H1 (cell line): ENCODE results near the gene NEDD4L. TPM values are rescaled to one million over a fixed set of nuclear protein-coding genes. Genes with fewer than 3 reads are reported as not detected.

Experiments
- CTCF ChIA-PET: fragments of 300-600 bp; sonication (Branson Sonifier 250); formaldehyde crosslinking; loops from one replicate; lab custom pipeline; 2021; ENCODE audit not compliant: partially characterized antibody; lab: Charles Lee
- POLR2A ChIA-PET: fragments of 300-600 bp; sonication (Branson Sonifier 250); formaldehyde crosslinking; loops from one replicate; lab custom pipeline; 2021; ENCODE audit warnings: inconsistent platforms; ENCODE audit not compliant: partially characterized antibody; lab: Charles Lee
- DNase-seq, 2 experiments: peaks; one replicate each; pipeline versions ENCODE4 v3.0.0 to v3.0.0-alpha.2; 2010 to 2022; ENCODE audit warnings: low spot score in 2 of 2, low read depth in 1 of 2, mixed read lengths in 1 of 2
- FAIRE-seq: peaks from 2 replicates; lab custom pipeline; 2011; peaks lifted over from hg19 to GRCh38; lab: Jason Lieb, UNC
- H2AFZ ChIP-seq: 2 replicates; pipeline ENCODE4 v1.8.1; 2012; ENCODE audit warnings: low read length, inconsistent platforms
- H2AK5ac ChIP-seq: 2 replicates; pipeline ENCODE4 v1.6.1; 2013; ENCODE audit warnings: low read depth, low read length
- H2BK120ac ChIP-seq: replicated peaks from 2 replicates; pipeline ENCODE3; 2013; ENCODE audit warnings: low read depth, low read length, inconsistent platforms
- H2BK12ac ChIP-seq: 2 replicates; pipeline ENCODE4 v1.6.1; 2013; ENCODE audit warnings: low read depth, low read length
- H2BK15ac ChIP-seq: 2 replicates; pipeline ENCODE4 v1.6.1; 2013; ENCODE audit warnings: low read length
- H2BK20ac ChIP-seq: 2 replicates; pipeline ENCODE4 v1.6.1; 2013; ENCODE audit warnings: low read length
- H2BK5ac ChIP-seq: 2 replicates; pipeline ENCODE4 v1.6.1; 2013; ENCODE audit warnings: low read depth, low read length
- H3K14ac ChIP-seq: 2 replicates; pipeline ENCODE4 v1.6.1; 2013; ENCODE audit warnings: inconsistent platforms; ENCODE audit not compliant: insufficient read length
- H3K18ac ChIP-seq: 2 replicates; pipeline ENCODE4 v1.6.1; 2013; ENCODE audit warnings: low read length; ENCODE audit errors: extremely low read depth
- H3K23ac ChIP-seq: 2 replicates; pipeline ENCODE4 v1.6.1; 2013; ENCODE audit warnings: inconsistent platforms; ENCODE audit not compliant: insufficient read length
- H3K23me2 ChIP-seq: 2 replicates; pipeline ENCODE4 v1.6.1; 2013; ENCODE audit warnings: low read depth, low read length
- H3K27ac ChIP-seq: 2 replicates; pipeline ENCODE4 v1.6.1; 2011; ENCODE audit warnings: low read depth, low read length, inconsistent platforms
- H3K27me3 ChIP-seq, 4 experiments: replicated peaks in 1 of 4; 1 replicate in 1 of 4; 2 replicates in 3 of 4; pipeline versions ENCODE4 v1.6.1 to v1.8.1; 2011 to 2013; ENCODE audit warnings: low read length in 3 of 4, mild to moderate bottlenecking in 3 of 4, inconsistent platforms in 2 of 4, mixed read lengths in 2 of 4, moderate library complexity in 1 of 4; ENCODE audit not compliant: control insufficient read depth in 3 of 4, insufficient read depth in 3 of 4; ENCODE audit errors: extremely low read depth in 1 of 4
- H3K36me3 ChIP-seq, 4 experiments: 2 replicates each; pipeline versions ENCODE4 v1.6.1 to v1.8.1; 2011 to 2013; ENCODE audit warnings: mild to moderate bottlenecking in 4 of 4, low read length in 3 of 4, moderate library complexity in 2 of 4, control low read depth in 1 of 4, inconsistent platforms in 1 of 4; ENCODE audit not compliant: insufficient read depth in 4 of 4, control insufficient read depth in 2 of 4
- H3K4ac ChIP-seq: replicated peaks from 2 replicates; pipeline ENCODE3; 2013; ENCODE audit warnings: low read length, low read depth, mixed read lengths, inconsistent platforms; ENCODE audit not compliant: insufficient read length
- H3K4me1 ChIP-seq, 4 experiments: replicated peaks in 1 of 4; 1 replicate in 1 of 4; 2 replicates in 3 of 4; pipeline versions ENCODE4 v1.6.1 to v1.8.1; 2011 to 2013; ENCODE audit warnings: low read length in 3 of 4, inconsistent platforms in 2 of 4, mixed read lengths in 1 of 4; ENCODE audit not compliant: insufficient read depth in 4 of 4, control insufficient read depth in 3 of 4
- H3K4me2 ChIP-seq, 2 experiments: 2 replicates each; pipeline versions ENCODE4 v1.6.1 to v1.8.1; 2011 to 2013; ENCODE audit warnings: low read depth in 2 of 2, low read length in 2 of 2, control low read depth in 1 of 2, inconsistent platforms in 1 of 2, mild to moderate bottlenecking in 1 of 2; ENCODE audit not compliant: insufficient read depth in 1 of 2
- H3K4me3 ChIP-seq, 4 experiments: fragments of 200-600, 300-600 bp in 1 of 4; sonication (generic), shearing (Covaris generic), sonication (Bioruptor Twin) in 1 of 4; 2 replicates each; pipeline versions ENCODE4 v1.5.1 to v1.8.1; 2011 to 2016; ENCODE audit warnings: low read length in 4 of 4, low read depth in 3 of 4, control low read depth in 2 of 4, inconsistent platforms in 2 of 4, mild to moderate bottlenecking in 2 of 4, mixed read lengths in 1 of 4, moderate library complexity in 1 of 4; ENCODE audit not compliant: insufficient read depth in 2 of 4; ENCODE audit errors: extremely low read depth in 1 of 4
- H3K56ac ChIP-seq: replicated peaks from 2 replicates; pipeline ENCODE3; 2013; ENCODE audit warnings: low read depth, mild to moderate bottlenecking, mixed read lengths, low read length, inconsistent platforms; ENCODE audit not compliant: insufficient read length
- H3K79me1 ChIP-seq: 2 replicates; pipeline ENCODE4 v1.6.1; 2013; ENCODE audit warnings: low read depth, low read length, control low read depth
- H3K79me2 ChIP-seq, 2 experiments: 2 replicates each; pipeline versions ENCODE4 v1.6.1 to v1.8.1; 2012 to 2013; ENCODE audit warnings: low read length in 2 of 2, mild to moderate bottlenecking in 2 of 2, inconsistent platforms in 1 of 2; ENCODE audit not compliant: insufficient read depth in 2 of 2, control insufficient read depth in 1 of 2
- H3K9ac ChIP-seq, 4 experiments: replicated peaks in 1 of 4; 1 replicate in 1 of 4; 2 replicates in 3 of 4; pipeline versions ENCODE4 v1.6.1 to v1.8.1; 2011 to 2013; ENCODE audit warnings: low read depth in 3 of 4, low read length in 3 of 4, control low read depth in 2 of 4, mild to moderate bottlenecking in 2 of 4, moderate library complexity in 2 of 4, inconsistent platforms in 1 of 4; ENCODE audit errors: extremely low read depth in 1 of 4
- H3K9me3 ChIP-seq, 2 experiments: 2 replicates each; pipeline versions ENCODE4 v1.6.1 to v1.8.1; 2012 to 2013; ENCODE audit warnings: mild to moderate bottlenecking in 2 of 2, moderate library complexity in 2 of 2, control low read depth in 1 of 2, inconsistent platforms in 1 of 2, low read depth in 1 of 2, low read length in 1 of 2, mixed read lengths in 1 of 2; ENCODE audit not compliant: insufficient read depth in 2 of 2
- H4K20me1 ChIP-seq, 2 experiments: replicated peaks in 1 of 2; 2 replicates each; pipeline versions ENCODE3 to v1.8.1; 2011 to 2013; ENCODE audit warnings: inconsistent platforms in 2 of 2, low read length in 2 of 2, mild to moderate bottlenecking in 1 of 2; ENCODE audit not compliant: insufficient read depth in 2 of 2, control insufficient read depth in 1 of 2
- H4K5ac ChIP-seq: 2 replicates; pipeline ENCODE4 v1.6.1; 2013; ENCODE audit warnings: low read length, low read depth, mixed read lengths, inconsistent platforms; ENCODE audit not compliant: insufficient read length
- H4K8ac ChIP-seq: 2 replicates; pipeline ENCODE4 v1.8.0; 2013; ENCODE audit warnings: mild to moderate bottlenecking, moderate library complexity, low read length, inconsistent platforms; ENCODE audit not compliant: insufficient read depth; ENCODE audit errors: extremely low read depth
- H4K91ac ChIP-seq: replicated peaks from 2 replicates; pipeline ENCODE3; 2013; ENCODE audit warnings: low read length, mixed read lengths, inconsistent platforms; ENCODE audit not compliant: insufficient read length
- BCL11A ChIP-seq, 2 experiments: IDR thresholded peaks; one replicate each; pipeline ENCODE4 v1.6.1; 2011; ENCODE audit warnings: low read depth in 2 of 2, low read length in 2 of 2, mild to moderate bottlenecking in 2 of 2
- CBX8 ChIP-seq: fragments of 300-800, 300-1000 bp; sonication (generic); IDR thresholded peaks from 2 replicates; pipeline ENCODE4 v1.7.1; 2016; ENCODE audit warnings: low read depth, low read length, borderline replicate concordance
- CTBP2 ChIP-seq: IDR thresholded peaks from 2 replicates; pipeline ENCODE4 v1.7.0; 2011; ENCODE audit warnings: borderline replicate concordance, mild to moderate bottlenecking, moderate library complexity, mixed read lengths, low read length; ENCODE audit not compliant: insufficient read depth, insufficient read length
- E2F6 ChIP-seq: IDR thresholded peaks from 2 replicates; pipeline ENCODE4 v1.6.1; 2012; ENCODE audit warnings: inconsistent platforms
- EZH2 ChIP-seq: fragments of 200-600 bp; sonication (generic); IDR thresholded peaks from 2 replicates; pipeline ENCODE4 v1.7.1; 2012; ENCODE audit warnings: low read depth, mild to moderate bottlenecking, moderate library complexity, low read length, inconsistent platforms; ENCODE audit not compliant: severe bottlenecking
- NANOG ChIP-seq: IDR thresholded peaks from 2 replicates; pipeline ENCODE4 v1.6.1; 2011; ENCODE audit warnings: low read length, low read depth, mild to moderate bottlenecking, inconsistent platforms; ENCODE audit not compliant: insufficient read depth, poor library complexity, severe bottlenecking
- RXRA ChIP-seq: IDR thresholded peaks from 2 replicates; pipeline ENCODE4 v1.6.1; 2011; ENCODE audit warnings: low read depth, mild to moderate bottlenecking, low read length, moderate library complexity; ENCODE audit not compliant: insufficient read depth
- SIRT6 ChIP-seq: IDR thresholded peaks from one replicate; pipeline ENCODE4 v1.7.1; 2012; ENCODE audit warnings: low read length, inconsistent platforms
- SP1 ChIP-seq: IDR thresholded peaks from 2 replicates; pipeline ENCODE4 v1.6.1; 2011; ENCODE audit warnings: low read depth, low read length
- WGBS, 2 experiments: shearing (Covaris generic) in 1 of 2; methylation state at CpG; one replicate each; pipeline versions ENCODE4 v1.1.6 to v1.1.7; 2013 to 2015; ENCODE audit warnings: low lambda C conversion rate in 2 of 2, mixed read lengths in 2 of 2, inconsistent platforms in 1 of 2, low coverage in 1 of 2, missing lambda C conversion rate in 1 of 2; ENCODE audit not compliant: insufficient replicate concordance in 2 of 2, insufficient coverage in 1 of 2, insufficient read length in 1 of 2; ENCODE audit errors: extremely low coverage in 1 of 2, missing lambda C conversion rate in 1 of 2; 5-methylcytosine and 5-hydroxymethylcytosine counted together
- polyA plus RNA-seq, 7 experiments: library from polyadenylated mRNA; depleted of rRNA in 3 of 7; stranded (reverse) in 5 of 7; unstranded in 2 of 7; fragments of >200 nt in 5 of 7; fragments of 200-250 nt in 2 of 7; gene quantifications; 1 replicate in 5 of 7; 2 replicates in 1 of 7; 4 replicates in 1 of 7; pipeline versions ENCODE4 v1.2.1 to v1.2.3, GENCODE V29; 2011 to 2013; ENCODE audit warnings: missing spikeins in 2 of 7, mixed read lengths in 2 of 7
- total RNA-seq: library from RNA; stranded (reverse); fragmentation: NEBNext Ultra II Directional; extraction: Animal tissue kit (Norgen Biotek cat#: 25700); gene quantifications from 2 replicates; pipeline ENCODE4 v1.2.1, GENCODE V29; 2021

NEDD4L gene
- total and polyA plus RNA-seq, 2 of the 8 experiments (the other 6 are each of a cell fraction or from before 2014, with no cell fraction given): 37.3 to 69.8 TPM

GRCh38 chr18:58339890-58340289, 295.9 kb downstream of the NEDD4L start:
- Histone ChIP-seq H3K27ac (no peak overlapping the region; the same call in 1 of the 2 replicates), H3K4me1 (peaks cover 19 to 56% (median 41%) of the 10 kb centered on the region in 4 experiments), H2BK12ac (peak overlapping the region; percentile 62; the same call in 1 of the 2 replicates), H4K91ac (no peak overlapping the region), H3K27me3 (no peaks in the 10 kb centered on the region), H3K23me2 (no peaks in the 10 kb centered on the region; the same call in 1 of the 2 replicates), H2BK15ac (peak overlapping the region; percentile 26; the same call in 1 of the 2 replicates), H3K79me2 (no peaks in the 10 kb centered on the region; a peak in 1 of 4 replicates), H3K56ac (no peak overlapping the region), H3K18ac (peak overlapping the region; percentile 62; the same call in 1 of the 2 replicates), H3K4me2 (peak overlapping the region; percentile 53 to 63; a peak in 3 of 4 replicates), H2AK5ac (no peak overlapping the region), H4K20me1 (no peaks in the 10 kb centered on the region), H2AFZ (no peak overlapping the region), H3K4ac (peak overlapping the region; percentile 45), H3K23ac (no peak overlapping the region), H4K8ac (no peak overlapping the region), H2BK120ac (peak overlapping the region; percentile 33), H3K36me3 (peaks cover 0 to 4% (median 0%) of the 10 kb centered on the region in 4 experiments; a peak in 2 of 8 replicates), H3K79me1 (no peaks in the 10 kb centered on the region), H2BK5ac (no peak overlapping the region), H4K5ac (peak overlapping the region; percentile 36), H3K14ac (peak overlapping the region; percentile 13), H2BK20ac (peak overlapping the region; percentile 63), H3K9me3 (no peaks in the 10 kb centered on the region), H3K4me3 (peak overlapping the region in 1 of 4 experiments; percentile 51; a peak in 1 of 8 replicates), H3K9ac (no peak overlapping the region)
- no peak for DNase-seq
- no peak for TF ChIP-seq SP1
- TF ChIP-seq SIRT6: no peak
- TF ChIP-seq CTBP2: no peak
- no peak for TF ChIP-seq CBX8
- TF ChIP-seq E2F6: no peak
- TF ChIP-seq BCL11A (IDR thresholded peaks at IDR 0.05; ENCODE audit: low read depth in 2 of 2, low read length in 2 of 2): no peak
- TF ChIP-seq RXRA: no peak
- TF ChIP-seq NANOG: no peak
- TF ChIP-seq EZH2: no peak
- ChIA-PET POLR2A (no interaction called here), CTCF (interaction anchor here (0.6 to 2.9 kb wide), 14 partner anchors 9 to 272 kb away, joined by 3 to 13 read pairs (median 4); no protein-coding TSS in a partner anchor)
- 67% methylated on average over 5 of the region's 5 CpGs; no CpG with 5 or more reads in 1 of the 2 experiments for WGBS, 2 experiments
- peak; percentile 62 for FAIRE-seq
